HUES48 (cell line): Measurements from ENCODE around the gene PRKAB2.
"Not testable (repeated sequence)": the region's sequence is repeated elsewhere in the genome, so short reads cannot be mapped to it uniquely, and the experiment has no call there.

Experiments used
- H3K27ac ChIP-seq: one replicate; pipeline ENCODE4 v1.7.0; 2013; ENCODE audit warnings: low read depth, low read length, inconsistent platforms
- H3K27me3 ChIP-seq: 2 replicates; pipeline ENCODE4 v1.6.1; 2013; ENCODE audit warnings: mild to moderate bottlenecking, low read length; ENCODE audit not compliant: control insufficient read depth, insufficient read depth
- H3K36me3 ChIP-seq: 2 replicates; pipeline ENCODE4 v1.6.1; 2013; ENCODE audit warnings: low read length; ENCODE audit not compliant: control insufficient read depth, insufficient read depth
- H3K4me1 ChIP-seq: 2 replicates; pipeline ENCODE4 v1.6.1; 2013; ENCODE audit warnings: mild to moderate bottlenecking, low read length; ENCODE audit not compliant: control insufficient read depth, insufficient read depth
- H3K4me3 ChIP-seq: 2 replicates; pipeline ENCODE4 v1.5.1; 2013; ENCODE audit warnings: mild to moderate bottlenecking, low read depth, low read length
- H3K9ac ChIP-seq: 2 replicates; pipeline ENCODE4 v1.6.1; 2013; ENCODE audit warnings: mild to moderate bottlenecking, low read depth, low read length, moderate library complexity
- H3K9me3 ChIP-seq: 2 replicates; pipeline ENCODE4 v1.6.1; 2013; ENCODE audit warnings: low read length; ENCODE audit not compliant: control insufficient read depth, insufficient read depth

The PRKAB2 gene

GRCh38 chr1:147142886-147143285 lies 29.4 kb downstream of the PRKAB2 start:
- H3K27me3 ChIP-seq, result no peaks in the 10 kb centered on the region
- H3K36me3 ChIP-seq, result no peaks in the 10 kb centered on the region
- H3K9me3 ChIP-seq, result no peaks in the 10 kb centered on the region
- H3K4me1 ChIP-seq, result no peaks in the 10 kb centered on the region
- no peak overlapping the region for H3K27ac ChIP-seq
- no peak overlapping the region for H3K9ac ChIP-seq
- H3K4me3 ChIP-seq, result no peak overlapping the region

- H3K4me3 ChIP-seq, H3K36me3 ChIP-seq, H3K9ac ChIP-seq, H3K27me3 ChIP-seq, H3K27ac ChIP-seq, H3K9me3 ChIP-seq, H3K4me1 ChIP-seq: not testable (repeated sequence)
These were observed 41.5 kb downstream of the PRKAB2 start for GRCh38 chr1:147130721-147131120.

GRCh38 chr1:147129116-147129873 lies 43.0 kb downstream of the PRKAB2 start:
- H3K4me3 ChIP-seq, result no peak overlapping the region
- H3K4me1 ChIP-seq, result 0 out of 2 replicates have a peak, but pooled peaks cover 2% of the 10 kb centered on the region

GRCh38 chr1:147124266-147124665 lies 48.0 kb downstream of the PRKAB2 start:
- Histone ChIP-seq H3K4me1 (0 out of 2 replicates have a peak, but pooled peaks cover 3% of the 10 kb centered on the region), H3K9ac (no peak overlapping the region), H3K9me3 (no peaks in the 10 kb centered on the region), H3K27ac (no peak overlapping the region), H3K4me3 (no peak overlapping the region), H3K27me3 (no peaks in the 10 kb centered on the region), H3K36me3 (no peaks in the 10 kb centered on the region)

More at GRCh38 chr1:147129116-147129873, 43.0 kb downstream of the PRKAB2 start:
- H3K9ac ChIP-seq, result no peak overlapping the region
- H3K27ac ChIP-seq, result no peak overlapping the region
- no peaks in the 10 kb centered on the region for H3K9me3 ChIP-seq
- H3K36me3 ChIP-seq, result no peaks in the 10 kb centered on the region
- H3K27me3 ChIP-seq, result no peaks in the 10 kb centered on the region

GRCh38 chr1:147117109-147117508 lies 55.2 kb downstream of the PRKAB2 start:
- Histone ChIP-seq H3K36me3 (no peaks in the 10 kb centered on the region), H3K27ac (no peak overlapping the region), H3K9ac (no peak overlapping the region), H3K9me3 (no peaks in the 10 kb centered on the region), H3K4me1 (no peaks in the 10 kb centered on the region), H3K27me3 (no peaks in the 10 kb centered on the region), H3K4me3 (no peak overlapping the region)

GRCh38 chr1:147115496-147115895 lies 56.8 kb downstream of the PRKAB2 start:
- Histone ChIP-seq H3K27me3 (no peaks in the 10 kb centered on the region), H3K9me3 (no peaks in the 10 kb centered on the region), H3K4me1 (no peaks in the 10 kb centered on the region), H3K36me3 (no peaks in the 10 kb centered on the region), H3K27ac (no peak overlapping the region), H3K4me3 (no peak overlapping the region), H3K9ac (no peak overlapping the region)

GRCh38 chr1:147115079-147115478 lies 57.2 kb downstream of the PRKAB2 start:
- not testable (repeated sequence) for H3K4me1 ChIP-seq, H3K27ac ChIP-seq, H3K9me3 ChIP-seq, H3K27me3 ChIP-seq, H3K4me3 ChIP-seq, H3K9ac ChIP-seq, H3K36me3 ChIP-seq

- not testable (repeated sequence) for H3K4me1 ChIP-seq, H3K36me3 ChIP-seq, H3K4me3 ChIP-seq, H3K27ac ChIP-seq, H3K9me3 ChIP-seq, H3K9ac ChIP-seq, H3K27me3 ChIP-seq
These were observed 57.9 kb downstream of the PRKAB2 start for GRCh38 chr1:147114353-147114752.

GRCh38 chr1:147111381-147112130 lies 60.7 kb downstream of the PRKAB2 start:
- H3K4me1 ChIP-seq, result no peaks in the 10 kb centered on the region
- H3K4me3 ChIP-seq, result no peak overlapping the region
- no peaks in the 10 kb centered on the region for H3K36me3 ChIP-seq
- no peaks in the 10 kb centered on the region for H3K27me3 ChIP-seq
- no peak overlapping the region for H3K27ac ChIP-seq
- H3K9ac ChIP-seq, result no peak overlapping the region
- no peaks in the 10 kb centered on the region for H3K9me3 ChIP-seq

- H3K4me1 ChIP-seq, result no peaks in the 10 kb centered on the region
- H3K9ac ChIP-seq, result no peak overlapping the region
- H3K4me3 ChIP-seq, result no peak overlapping the region
- H3K27ac ChIP-seq, result no peak overlapping the region
- H3K36me3 ChIP-seq, result no peaks in the 10 kb centered on the region
- no peaks in the 10 kb centered on the region for H3K27me3 ChIP-seq
- H3K9me3 ChIP-seq, result no peaks in the 10 kb centered on the region
These were observed 61.4 kb downstream of the PRKAB2 start for GRCh38 chr1:147110872-147111271.

GRCh38 chr1:147110434-147110833 lies 61.8 kb downstream of the PRKAB2 start:
- H3K4me3 ChIP-seq, result no peak overlapping the region
- no peaks in the 10 kb centered on the region for H3K27me3 ChIP-seq
- H3K36me3 ChIP-seq, result no peaks in the 10 kb centered on the region
- no peak overlapping the region for H3K9ac ChIP-seq
- no peak overlapping the region for H3K27ac ChIP-seq
- no peaks in the 10 kb centered on the region for H3K4me1 ChIP-seq
- H3K9me3 ChIP-seq, result no peaks in the 10 kb centered on the region
